ENCODE data around the gene SKOR1. TPM values are rescaled to one million over a fixed set of nuclear protein-coding genes. Genes with fewer than 3 reads are reported as not detected.

Gene SKOR1
- total RNA-seq, 1 experiment from 2014 or later: 0.81 TPM

- H4K20me1 ChIP-seq (ENCODE audit: insufficient read depth): no peaks in the 10 kb centered on the region
- no peak overlapping the region for H3K4me3 ChIP-seq (replicated peaks in 1 of 2; ENCODE audit: low read depth in 1 of 2, low read length in 2 of 2)
- DNase-seq (ENCODE audit: low read depth, low spot score) (no peak), ATAC-seq (no peak)
- intact Hi-C loops (cut with micrococcal nuclease): no loop called here
- no peak overlapping the region for H3K9ac ChIP-seq (ENCODE audit: low read length)
- no peaks in the 10 kb centered on the region for H3K9me3 ChIP-seq (ENCODE audit: control insufficient read depth in 1 of 2, insufficient read depth in 1 of 2, low read depth in 1 of 2, low read length in 2 of 2)
- H3K27ac ChIP-seq (ENCODE audit: low read depth, low read length): no peak overlapping the region
- no peaks in the 10 kb centered on the region for H3K79me2 ChIP-seq (ENCODE audit: insufficient read depth, low read length)
- no peaks in the 10 kb centered on the region for H3K27me3 ChIP-seq (ENCODE audit: insufficient read depth, low read length)
- POLR2A ChIA-PET: no interaction called here
- H3K36me3 ChIP-seq (ENCODE audit: control insufficient read depth in 1 of 2, insufficient read depth in 2 of 2, low read length in 2 of 2): no peaks in the 10 kb centered on the region
- BruUV-seq (replicated peaks): no TSS peak
- no peak overlapping the region for H3K4me2 ChIP-seq (ENCODE audit: low read length)
- H2AFZ ChIP-seq (ENCODE audit: low read depth, low read length, poor library complexity, severe bottlenecking): no peak overlapping the region
- CTCF ChIA-PET: no interaction called here
- RAD21 ChIA-PET (ENCODE audit: low non-redundant PET in 1 of 2, low total read pairs in 2 of 2, uncharacterized antibody in 2 of 2, unreplicated experiment in 2 of 2): no interaction called here
- H3K4me1 ChIP-seq (ENCODE audit: control insufficient read depth in 1 of 2, insufficient read depth in 2 of 2, low read length in 2 of 2): no peaks in the 10 kb centered on the region
- no peak for TF ChIP-seq ELF1 (IDR thresholded peaks at IDR 0.05; ENCODE audit: borderline replicate concordance, low read depth)
- TF ChIP-seq POLR2A (IDR thresholded peaks at IDR 0.05; ENCODE audit: borderline replicate concordance, extremely low read depth, insufficient read depth, insufficient read length): no peak
- no peak for TF ChIP-seq TCF7L2 (IDR thresholded peaks at IDR 0.05; ENCODE audit: borderline replicate concordance, extremely low read depth, insufficient read depth, insufficient read length)
- no peaks in the 10 kb centered on the region for H3K9me2 ChIP-seq (ENCODE audit: insufficient read depth)
These were observed 19.4 kb upstream of the SKOR1 start for GRCh38 chr15:67805666-67806516.

GRCh38 chr15:67806536-67806935, 18.8 kb upstream of the SKOR1 start:
- Histone ChIP-seq H3K4me3 (replicated peaks in 1 of 2; ENCODE audit: low read depth in 1 of 2, low read length in 2 of 2) (no peak overlapping the region), H3K27me3 (ENCODE audit: insufficient read depth, low read length) (no peaks in the 10 kb centered on the region), H3K27ac (ENCODE audit: low read depth, low read length) (no peak overlapping the region), H3K9me3 (ENCODE audit: control insufficient read depth in 1 of 2, insufficient read depth in 1 of 2, low read depth in 1 of 2, low read length in 2 of 2) (no peaks in the 10 kb centered on the region), H3K9me2 (ENCODE audit: insufficient read depth) (no peaks in the 10 kb centered on the region), H2AFZ (ENCODE audit: low read depth, low read length, poor library complexity, severe bottlenecking) (no peak overlapping the region), H3K4me2 (ENCODE audit: low read length) (no peak overlapping the region), H3K79me2 (ENCODE audit: insufficient read depth, low read length) (no peaks in the 10 kb centered on the region), H3K9ac (ENCODE audit: low read length) (no peak overlapping the region), H3K4me1 (ENCODE audit: control insufficient read depth in 1 of 2, insufficient read depth in 2 of 2, low read length in 2 of 2) (no peaks in the 10 kb centered on the region), H3K36me3 (ENCODE audit: control insufficient read depth in 1 of 2, insufficient read depth in 2 of 2, low read length in 2 of 2) (no peaks in the 10 kb centered on the region), H4K20me1 (ENCODE audit: insufficient read depth) (no peaks in the 10 kb centered on the region)
- ChIA-PET RAD21 (ENCODE audit: low non-redundant PET in 1 of 2, low total read pairs in 2 of 2, uncharacterized antibody in 2 of 2, unreplicated experiment in 2 of 2) (no interaction called here), CTCF (no interaction called here), POLR2A (no interaction called here)
- ATAC-seq: no peak
- TF ChIP-seq ATF3 (IDR thresholded peaks at IDR 0.05) (no peak), EZH2 (IDR thresholded peaks at IDR 0.05) (no peak), POLR2A (IDR thresholded peaks at IDR 0.05; ENCODE audit: borderline replicate concordance, extremely low read depth, insufficient read depth, insufficient read length) (no peak), ZFX (IDR thresholded peaks at IDR 0.05) (no peak), ZNF274 (IDR thresholded peaks at IDR 0.05; ENCODE audit: low read depth, low read length) (no peak), RAD21 (IDR thresholded peaks at IDR 0.05; ENCODE audit: low read depth) (no peak), YY1 (IDR thresholded peaks at IDR 0.05; ENCODE audit: extremely low read depth, insufficient replicate concordance, low read depth, low read length) (no peak)
- DNase-seq (ENCODE audit: low read depth, low spot score): no peak
- no TSS peak for BruUV-seq (replicated peaks)
- intact Hi-C loops (cut with micrococcal nuclease): no loop called here

All from HCT116 (cell line).